ENCODE measurements around the gene ADAMTSL2. TPM values are rescaled to one million over a fixed set of nuclear protein-coding genes. Genes with fewer than 3 reads are reported as not detected.

Gene ADAMTSL2
- total RNA-seq, 1 experiment from 2014 or later = not detected

GRCh38 chr9:133528876-133529241 is 5.6 kb upstream of the ADAMTSL2 start:
- intact Hi-C loops (cut with micrococcal nuclease) = no loop called here
- H3K4me3 Mint-ChIP-seq (ENCODE audit: unreplicated experiment) = no peak overlapping the region
- ChIA-PET POLR2A (no interaction called here), CTCF (no interaction called here)
- no TSS peak for BruUV-seq (replicated peaks)
- DNase-seq (ENCODE audit: unreplicated experiment) = no peak
- H3K27me3 Mint-ChIP-seq (ENCODE audit: insufficient read depth, unreplicated experiment) = peaks cover 80% of the 10 kb centered on the region
- no peak overlapping the region for H3K27ac Mint-ChIP-seq (ENCODE audit: low read depth, unreplicated experiment)
- no peaks in the 10 kb centered on the region for H3K4me1 Mint-ChIP-seq (ENCODE audit: insufficient read depth, unreplicated experiment)
- H3K9me3 Mint-ChIP-seq (ENCODE audit: unreplicated experiment) = no peaks in the 10 kb centered on the region
- no peaks in the 10 kb centered on the region for H3K36me3 Mint-ChIP-seq (ENCODE audit: insufficient read depth, unreplicated experiment)
- TF ChIP-seq CTCF (IDR thresholded peaks at IDR 0.05; ENCODE audit: unreplicated experiment) = no peak

GRCh38 chr9:133529457-133529856 is 5.0 kb upstream of the ADAMTSL2 start:
- no peak overlapping the region for H3K4me3 Mint-ChIP-seq (ENCODE audit: unreplicated experiment)
- DNase-seq (ENCODE audit: unreplicated experiment) = no peak
- ChIA-PET POLR2A (no interaction called here), CTCF (no interaction called here)
- H3K4me1 Mint-ChIP-seq (ENCODE audit: insufficient read depth, unreplicated experiment) = no peaks in the 10 kb centered on the region
- no peak for TF ChIP-seq CTCF (IDR thresholded peaks at IDR 0.05; ENCODE audit: unreplicated experiment)
- peaks cover 78% of the 10 kb centered on the region for H3K27me3 Mint-ChIP-seq (ENCODE audit: insufficient read depth, unreplicated experiment)
- no TSS peak for BruUV-seq (replicated peaks)
- no peaks in the 10 kb centered on the region for H3K36me3 Mint-ChIP-seq (ENCODE audit: insufficient read depth, unreplicated experiment)
- intact Hi-C loops (cut with micrococcal nuclease) = no loop called here
- no peak overlapping the region for H3K27ac Mint-ChIP-seq (ENCODE audit: low read depth, unreplicated experiment)
- H3K9me3 Mint-ChIP-seq (ENCODE audit: unreplicated experiment) = no peaks in the 10 kb centered on the region

GRCh38 chr9:133529874-133530273 is 4.6 kb upstream of the ADAMTSL2 start:
- Mint-ChIP-seq H3K4me3 (ENCODE audit: unreplicated experiment) (no peak overlapping the region), H3K9me3 (ENCODE audit: unreplicated experiment) (no peaks in the 10 kb centered on the region), H3K4me1 (ENCODE audit: insufficient read depth, unreplicated experiment) (no peaks in the 10 kb centered on the region), H3K27ac (ENCODE audit: low read depth, unreplicated experiment) (no peak overlapping the region), H3K36me3 (ENCODE audit: insufficient read depth, unreplicated experiment) (no peaks in the 10 kb centered on the region), H3K27me3 (ENCODE audit: insufficient read depth, unreplicated experiment) (peaks cover 78% of the 10 kb centered on the region)
- CTCF ChIA-PET = no interaction called here
- no peak for DNase-seq (ENCODE audit: unreplicated experiment)
- no TSS peak for BruUV-seq (replicated peaks)
- intact Hi-C loops (cut with micrococcal nuclease) = no loop called here
- no peak for TF ChIP-seq CTCF (IDR thresholded peaks at IDR 0.05; ENCODE audit: unreplicated experiment)
- POLR2A ChIA-PET = no interaction called here

GRCh38 chr9:133531293-133531692 is 3.2 kb upstream of the ADAMTSL2 start:
- no peaks in the 10 kb centered on the region for H3K36me3 Mint-ChIP-seq (ENCODE audit: insufficient read depth, unreplicated experiment)
- ChIA-PET POLR2A (no interaction called here), CTCF (no interaction called here)
- intact Hi-C loops (cut with micrococcal nuclease) = no loop called here
- no TSS peak for BruUV-seq (replicated peaks)
- no peaks in the 10 kb centered on the region for H3K4me1 Mint-ChIP-seq (ENCODE audit: insufficient read depth, unreplicated experiment)
- TF ChIP-seq CTCF (IDR thresholded peaks at IDR 0.05; ENCODE audit: unreplicated experiment) = no peak
- no peak overlapping the region for H3K4me3 Mint-ChIP-seq (ENCODE audit: unreplicated experiment)
- no peak overlapping the region for H3K27ac Mint-ChIP-seq (ENCODE audit: low read depth, unreplicated experiment)
- no peak for DNase-seq (ENCODE audit: unreplicated experiment)
- H3K27me3 Mint-ChIP-seq (ENCODE audit: insufficient read depth, unreplicated experiment) = peaks cover 68% of the 10 kb centered on the region
- no peaks in the 10 kb centered on the region for H3K9me3 Mint-ChIP-seq (ENCODE audit: unreplicated experiment)

Measured in MCF 10A (cell line).